ENCODE measurements around the gene PIP5K1B. TPM values are rescaled to one million over a fixed set of nuclear protein-coding genes. Genes with fewer than 3 reads are reported as not detected.

The PIP5K1B gene
- total and polyA plus RNA-seq, 2 of the 13 experiments (the other 11 are each of a cell fraction or from before 2014, with no cell fraction given), result 15.8 to 17.5 TPM

DNA sequence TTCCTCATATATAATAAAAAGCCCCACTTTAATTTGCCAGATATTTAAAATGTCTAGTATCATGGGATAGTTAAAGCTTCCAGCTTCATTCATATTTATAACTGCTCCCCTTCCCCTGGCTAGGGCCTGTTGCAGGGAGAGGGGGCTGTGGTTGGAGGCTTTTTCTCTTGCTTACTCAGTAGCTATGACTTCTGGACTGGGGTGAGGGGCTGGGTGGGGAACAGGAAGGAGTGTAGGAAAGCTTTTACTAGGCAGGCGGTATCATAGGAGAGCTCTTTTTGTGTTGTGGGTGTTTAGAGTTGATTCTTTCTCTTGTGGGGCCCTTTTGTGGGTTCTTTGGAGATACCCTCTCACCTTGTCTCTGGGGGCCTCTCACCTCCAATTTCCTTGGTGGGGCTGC, 39.4 kb downstream of the PIP5K1B start:
- Histone ChIP-seq H3K4me3 (replicated peaks in 1 of 3; ENCODE audit: insufficient read depth in 1 of 3, low read depth in 2 of 3, low read length in 3 of 3) (no peak overlapping the region), H2AFZ (ENCODE audit: low read length) (no peak overlapping the region), H3K27me3 (ENCODE audit: control insufficient read depth in 1 of 2, insufficient read depth in 2 of 2, low read length in 2 of 2) (no peaks in the 10 kb centered on the region), H3K27ac (ENCODE audit: extremely low read length, insufficient read depth, low read length) (no peak overlapping the region), H3K9me3 (ENCODE audit: low read length) (no peaks in the 10 kb centered on the region), H3K4me1 (ENCODE audit: insufficient read depth, low read length) (peaks cover 54% of the 10 kb centered on the region), H3K36me3 (replicated peaks in 1 of 2; ENCODE audit: control insufficient read depth in 1 of 2, insufficient read depth in 2 of 2, low read length in 2 of 2) (peaks cover 0 to 12% of the 10 kb centered on the region in 2 experiments; a peak in 2 of 5 replicates), H4K20me1 (ENCODE audit: insufficient read depth, low read length) (no peaks in the 10 kb centered on the region), H3K79me2 (ENCODE audit: insufficient read depth, low read length) (peaks cover 27% of the 10 kb centered on the region), H3K9ac (ENCODE audit: insufficient read depth, low read depth, low read length) (no peak overlapping the region), H3K4me2 (ENCODE audit: low read depth, low read length) (no peak overlapping the region)
- FAIRE-seq (no peak), ATAC-seq (no peak), DNase-seq (ENCODE audit: low spot score) (no peak)
- in situ Hi-C loops (cut with HindIII; ENCODE audit: extremely low pct_ligation_motif_present, low pct_unique_long_range_greater_than_20kb), result no loop called here
- TF ChIP-seq, protein P1, sequence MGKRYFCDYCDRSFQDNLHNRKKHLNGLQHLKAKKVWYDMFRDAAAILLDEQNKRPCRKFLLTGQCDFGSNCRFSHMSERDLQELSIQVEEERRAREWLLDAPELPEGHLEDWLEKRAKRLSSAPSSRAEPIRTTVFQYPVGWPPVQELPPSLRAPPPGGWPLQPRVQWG (CRISPR knock-in tag; IDR thresholded peaks at IDR 0.05; ENCODE audit: borderline replicate concordance, low read depth), result no peak
- TF ChIP-seq, protein P2, sequence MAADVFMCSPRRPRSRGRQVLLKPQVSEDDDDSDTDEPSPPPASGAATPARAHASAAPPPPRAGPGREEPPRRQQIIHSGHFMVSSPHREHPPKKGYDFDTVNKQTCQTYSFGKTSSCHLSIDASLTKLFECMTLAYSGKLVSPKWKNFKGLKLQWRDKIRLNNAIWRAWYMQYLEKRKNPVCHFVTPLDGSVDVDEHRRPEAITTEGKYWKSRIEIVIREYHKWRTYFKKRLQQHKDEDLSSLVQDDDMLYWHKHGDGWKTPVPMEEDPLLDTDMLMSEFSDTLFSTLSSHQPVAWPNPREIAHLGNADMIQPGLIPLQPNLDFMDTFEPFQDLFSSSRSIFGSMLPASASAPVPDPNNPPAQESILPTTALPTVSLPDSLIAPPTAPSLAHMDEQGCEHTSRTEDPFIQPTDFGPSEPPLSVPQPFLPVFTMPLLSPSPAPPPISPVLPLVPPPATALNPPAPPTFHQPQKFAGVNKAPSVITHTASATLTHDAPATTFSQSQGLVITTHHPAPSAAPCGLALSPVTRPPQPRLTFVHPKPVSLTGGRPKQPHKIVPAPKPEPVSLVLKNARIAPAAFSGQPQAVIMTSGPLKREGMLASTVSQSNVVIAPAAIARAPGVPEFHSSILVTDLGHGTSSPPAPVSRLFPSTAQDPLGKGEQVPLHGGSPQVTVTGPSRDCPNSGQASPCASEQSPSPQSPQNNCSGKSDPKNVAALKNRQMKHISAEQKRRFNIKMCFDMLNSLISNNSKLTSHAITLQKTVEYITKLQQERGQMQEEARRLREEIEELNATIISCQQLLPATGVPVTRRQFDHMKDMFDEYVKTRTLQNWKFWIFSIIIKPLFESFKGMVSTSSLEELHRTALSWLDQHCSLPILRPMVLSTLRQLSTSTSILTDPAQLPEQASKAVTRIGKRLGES (CRISPR knock-in tag; IDR thresholded peaks at IDR 0.05; ENCODE audit: borderline replicate concordance), result no peak
- TF ChIP-seq ZNF703 (CRISPR knock-in tag; IDR thresholded peaks at IDR 0.05; ENCODE audit: borderline replicate concordance), result no peak
- no peak for TF ChIP-seq SIX4 (CRISPR knock-in tag; IDR thresholded peaks at IDR 0.05)
- no peak for TF ChIP-seq CHCHD3 (CRISPR knock-in tag; IDR thresholded peaks at IDR 0.05)
- TF ChIP-seq WIZ (CRISPR knock-in tag; IDR thresholded peaks at IDR 0.05), result no peak
- no peak for TF ChIP-seq NFE2L2 (IDR thresholded peaks at IDR 0.05; ENCODE audit: low read length)
- TF ChIP-seq NFKB2 (CRISPR knock-in tag; IDR thresholded peaks at IDR 0.05; ENCODE audit: borderline replicate concordance), result no peak
- no peak for TF ChIP-seq SOX6 (IDR thresholded peaks at IDR 0.05)
- TF ChIP-seq SOX6 (CRISPR knock-in tag; IDR thresholded peaks at IDR 0.05), result no peak
- no peak for TF ChIP-seq ZNF709 (CRISPR knock-in tag; IDR thresholded peaks at IDR 0.05)
- TF ChIP-seq ZNF225 (CRISPR knock-in tag; IDR thresholded peaks at IDR 0.05), result no peak
- TF ChIP-seq ZBTB7B (CRISPR knock-in tag; IDR thresholded peaks at IDR 0.05), result no peak
- TF ChIP-seq GFI1 (CRISPR knock-in tag; IDR thresholded peaks at IDR 0.05; ENCODE audit: borderline replicate concordance), result no peak
- TF ChIP-seq ZNF75D (CRISPR knock-in tag; IDR thresholded peaks at IDR 0.05; ENCODE audit: borderline replicate concordance), result no peak
- TF ChIP-seq ZNF207 (IDR thresholded peaks at IDR 0.05; ENCODE audit: borderline replicate concordance), result no peak
- no peak for TF ChIP-seq FLYWCH1 (CRISPR knock-in tag; IDR thresholded peaks at IDR 0.05)
- CTCF ChIA-PET (ENCODE audit: low intra/inter-chr PET ratio, low total read pairs), result no interaction called here
- no TSS peak for BruUV-seq (replicated peaks)
- intact Hi-C loops (cut with micrococcal nuclease; ENCODE audit: unreplicated experiment), result no loop called here
- WGBS (ENCODE audit: low lambda C conversion rate), result 100% methylated on average over 1 of the region's 1 CpG
- POLR2A ChIA-PET, result no interaction called here
